Left renal cortex interstitium (tissue), 4 donors: Measurements from ENCODE around the gene TNFAIP8L3. TPM values are rescaled to one million over a fixed set of nuclear protein-coding genes. Genes with fewer than 3 reads are reported as not detected.
"Not testable (repeated sequence)": the region's sequence is repeated elsewhere in the genome, so short reads cannot be mapped to it uniquely, and the experiment has no call there.

Source experiments
- DNase-seq, 4 donors: peaks; one replicate each; pipeline ENCODE4 v3.0.0-alpha.2; 2013; ENCODE audit warnings: low read depth in 4 of 4, low spot score in 2 of 4, missing footprints in 1 of 4
- polyA plus RNA-seq, 4 donors: library from polyadenylated mRNA; unstranded; fragments of 120-200 nt; gene quantifications; one replicate each; pipeline ENCODE4 v1.2.1, GENCODE V29; 2013; ENCODE audit not compliant: insufficient read length in 4 of 4

The TNFAIP8L3 gene
- polyA plus RNA-seq, result 1 to 10 TPM; 1.4 to 2.4 (median 1.6) TPM

- DNase-seq, result no peak
Observed at GRCh38 chr15:51094606-51095569, at the start of gene TNFAIP8L3. TNFAIP8L3 (minus strand) TSS chr15:51094906; CDS start chr15:51094595, 311 bp downstream.

DNA sequence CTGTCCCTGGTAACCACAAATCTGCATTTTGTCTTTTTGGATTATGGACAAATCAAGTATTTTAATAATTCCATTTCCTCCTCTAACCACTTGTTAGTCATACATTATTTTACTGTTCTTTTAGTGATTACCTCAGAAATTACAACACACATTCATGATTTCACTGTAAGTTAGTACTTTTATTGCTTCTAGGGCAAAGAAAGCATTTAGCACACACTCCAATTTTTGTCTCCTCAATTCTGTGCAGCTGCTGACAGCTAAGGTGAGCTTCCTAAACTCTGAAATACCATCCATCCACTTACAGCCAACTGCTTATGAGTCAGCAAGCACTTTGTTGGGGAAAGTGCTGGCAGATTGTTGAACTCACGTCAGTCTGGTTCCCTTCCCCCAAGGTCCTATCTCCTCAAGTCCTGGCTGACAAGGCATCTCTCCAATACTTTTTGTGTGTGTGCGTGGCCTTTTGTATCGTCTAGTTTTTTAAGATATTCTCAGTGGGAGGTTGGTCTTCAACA lies 49.4 kb upstream of the TNFAIP8L3 start:
- DNase-seq, result no peak

DNA sequence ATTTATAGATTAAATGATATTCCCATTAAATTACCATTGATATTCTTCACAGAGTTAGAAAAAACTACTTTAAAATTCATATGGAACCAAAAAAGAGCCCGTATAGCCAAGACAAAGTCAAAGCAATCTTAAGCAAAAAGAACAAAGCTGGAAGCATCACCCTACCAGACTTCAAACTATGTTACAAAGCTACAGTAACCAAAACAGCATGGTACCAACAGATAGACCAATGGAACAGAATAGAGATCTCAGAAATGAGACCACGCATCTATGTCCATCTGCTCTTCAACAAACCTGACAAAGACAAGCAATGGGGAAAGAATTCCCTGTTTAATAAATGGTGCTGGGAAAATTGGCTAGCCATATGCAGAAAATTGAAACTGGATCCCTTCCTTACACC lies 45.6 kb upstream of the TNFAIP8L3 start:
- DNase-seq, result not testable (repeated sequence)

GRCh38 chr15:51139091-51139490 lies 44.4 kb upstream of the TNFAIP8L3 start:
- no peak for DNase-seq

- DNase-seq, result no peak
Observed at GRCh38 chr15:51137880-51138430, 43.2 kb upstream of the TNFAIP8L3 start.

DNA sequence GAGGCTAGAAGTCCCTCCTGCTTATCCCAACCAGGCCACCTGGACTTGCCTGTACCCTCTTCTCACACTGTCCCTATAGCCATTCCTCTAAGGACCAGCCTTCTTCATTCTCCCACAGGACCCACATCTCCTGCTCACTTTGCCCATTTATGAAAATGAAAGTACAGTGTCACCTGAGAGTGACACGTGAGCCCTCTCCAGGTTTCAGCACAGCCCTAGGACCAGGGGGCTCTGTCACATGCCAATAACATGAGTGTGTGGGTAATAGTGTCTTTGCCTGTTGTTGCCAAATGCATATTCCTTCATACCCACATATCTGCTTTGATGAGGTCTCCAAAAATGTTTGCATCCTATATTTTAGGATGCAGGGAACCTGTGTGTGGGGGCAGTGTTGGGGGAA lies 42.3 kb upstream of the TNFAIP8L3 start:
- DNase-seq, result no peak

- DNase-seq, result no peak
Observed at GRCh38 chr15:51135276-51135675, 40.6 kb upstream of the TNFAIP8L3 start.

DNA sequence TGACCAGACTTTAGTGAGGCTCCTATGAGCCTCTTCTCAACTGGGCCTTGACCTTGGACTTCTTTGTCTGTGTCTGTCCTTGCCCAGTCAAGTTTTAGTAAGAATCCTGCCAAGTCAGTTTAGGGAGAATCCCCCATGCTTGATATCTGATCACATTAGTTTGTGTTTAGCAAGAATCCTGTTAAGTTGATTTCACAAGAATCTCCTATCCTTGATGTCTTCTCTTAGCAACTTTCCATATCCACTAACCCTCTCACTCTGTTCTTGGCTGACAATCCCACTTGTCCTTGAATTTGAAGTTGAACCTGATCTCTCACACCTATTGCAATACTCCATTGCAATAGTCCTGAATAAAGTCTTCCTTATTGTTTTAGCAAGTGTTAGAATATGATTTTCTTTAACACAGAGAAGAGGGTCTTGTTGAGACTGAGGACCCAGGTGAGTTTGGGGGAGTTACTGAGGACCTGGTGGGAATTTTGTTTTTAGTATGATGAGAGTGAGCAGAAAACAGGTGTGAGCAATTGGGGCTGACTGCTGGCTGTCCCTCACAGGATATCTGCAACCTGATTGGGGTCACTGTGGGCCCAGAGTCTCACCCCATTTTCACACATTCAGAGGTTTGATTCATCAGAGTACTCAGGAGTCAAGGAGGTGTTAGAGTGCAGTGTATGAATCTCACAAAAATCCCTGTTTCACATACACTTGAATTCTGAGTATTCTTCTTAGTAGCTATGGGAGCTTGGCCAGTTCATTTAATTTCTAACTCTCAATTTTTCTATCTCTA lies 39.9 kb upstream of the TNFAIP8L3 start:
- DNase-seq, result no peak

GRCh38 chr15:51133140-51133765 lies 38.5 kb upstream of the TNFAIP8L3 start:
- no peak for DNase-seq

GRCh38 chr15:51132384-51133139 lies 37.9 kb upstream of the TNFAIP8L3 start:
- peak in 1 of 4 donors; percentile 4 for DNase-seq

DNA sequence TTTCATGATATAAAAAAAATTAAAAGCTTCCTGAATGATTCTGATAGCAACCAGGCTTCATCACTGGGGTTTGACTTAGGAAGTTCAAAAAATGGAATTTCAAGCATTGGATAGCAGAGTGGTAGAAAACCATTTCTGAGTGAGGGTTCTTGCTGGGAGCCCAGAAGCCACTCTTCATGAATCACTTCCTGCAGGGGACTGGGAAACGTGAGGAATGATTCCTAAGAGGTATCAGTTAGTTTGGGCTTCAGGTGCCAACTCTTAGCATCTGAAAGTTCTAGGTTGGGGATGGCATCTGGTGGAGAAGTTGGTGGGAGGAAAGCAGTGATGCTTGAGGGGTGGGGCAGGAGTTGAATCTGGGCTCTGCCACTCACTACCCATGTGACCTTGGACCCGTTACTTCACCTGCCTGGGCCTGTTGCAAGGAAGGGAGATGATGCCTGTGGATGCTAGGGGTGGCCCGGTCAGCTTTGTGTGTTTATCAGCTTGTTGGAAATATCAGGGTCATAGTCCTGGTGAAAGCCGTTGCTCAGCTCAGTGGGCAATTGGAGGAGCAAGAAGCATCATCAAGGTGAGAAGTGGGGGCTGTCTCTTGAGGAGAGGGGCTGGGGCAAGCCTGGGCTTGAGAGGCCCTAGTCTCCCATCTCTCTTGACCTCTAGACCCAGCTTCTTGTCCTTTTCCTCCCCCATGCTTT lies 37.0 kb upstream of the TNFAIP8L3 start:
- DNase-seq, result no peak

- DNase-seq, result no peak
Observed at GRCh38 chr15:51130344-51130743, 35.6 kb upstream of the TNFAIP8L3 start.

- no peak for DNase-seq
Observed at GRCh38 chr15:51129535-51130188, 35.0 kb upstream of the TNFAIP8L3 start.

DNA sequence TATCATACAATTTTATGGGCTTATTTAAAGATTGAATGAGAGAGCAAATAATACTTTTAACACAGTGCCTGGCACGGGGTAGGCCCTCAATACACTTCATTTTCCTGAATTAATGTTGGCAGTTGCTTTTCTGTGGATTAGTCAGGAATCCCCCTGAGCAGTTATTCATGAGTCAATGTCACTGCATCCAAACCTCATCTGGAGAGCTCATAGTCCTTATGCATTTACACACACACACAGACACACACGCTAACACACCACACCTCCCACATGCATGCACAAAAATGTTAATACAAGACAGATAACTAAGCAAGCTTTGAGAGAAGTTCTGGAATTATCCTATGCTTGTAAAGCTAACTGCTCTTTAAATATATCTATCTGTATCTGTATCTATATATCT lies 34.0 kb upstream of the TNFAIP8L3 start:
- DNase-seq, result no peak

- no peak for DNase-seq
Observed at GRCh38 chr15:51126842-51127241, 32.1 kb upstream of the TNFAIP8L3 start.

DNA sequence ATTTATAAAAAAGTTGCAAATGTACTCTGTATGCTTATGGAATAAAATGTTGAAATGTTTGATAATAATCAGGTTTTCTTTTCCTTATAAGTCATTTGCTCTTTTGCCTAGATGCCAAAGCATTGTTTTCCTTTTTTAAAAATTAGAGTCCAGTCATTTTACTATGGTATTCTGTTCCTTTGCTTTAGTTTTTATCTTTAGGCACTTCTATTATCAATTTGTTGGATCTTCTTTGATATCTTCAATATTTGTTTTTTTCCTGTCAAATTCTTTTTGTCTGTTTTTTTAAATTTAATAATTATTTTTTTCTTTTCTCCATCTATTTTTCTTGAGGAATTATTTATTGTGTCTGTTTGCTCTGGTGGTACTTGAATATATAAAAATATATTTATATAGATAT lies 28.3 kb upstream of the TNFAIP8L3 start:
- DNase-seq, result not testable (repeated sequence)

DNA sequence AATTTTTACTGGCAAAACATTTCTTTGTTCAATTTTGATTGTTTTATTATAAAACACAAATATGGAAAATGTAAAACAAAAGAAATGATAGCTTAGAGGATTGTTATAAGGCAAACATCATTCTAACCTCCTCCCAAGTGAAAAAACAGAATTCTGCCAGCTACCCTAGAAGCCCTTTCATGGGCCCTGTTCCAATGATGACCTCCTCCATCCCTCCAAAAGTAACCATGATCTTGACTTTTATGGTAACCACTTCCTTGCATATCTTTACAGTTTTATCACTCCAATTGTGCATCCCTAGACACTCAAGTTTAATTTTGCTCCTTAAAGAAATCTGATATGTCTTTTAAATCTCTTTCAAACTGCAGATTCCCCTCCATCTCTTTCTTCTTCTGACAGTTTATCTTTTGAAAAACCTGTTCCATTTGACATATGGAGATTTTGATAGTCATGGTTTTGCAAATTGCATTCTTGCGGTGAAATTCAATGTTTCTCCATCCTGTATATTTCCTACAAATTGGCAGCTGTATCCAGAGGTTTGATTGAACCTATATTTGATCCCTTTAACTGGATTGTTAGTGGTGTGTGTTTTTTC lies 27.0 kb upstream of the TNFAIP8L3 start:
- DNase-seq, result no peak

- DNase-seq, result no peak
Observed at GRCh38 chr15:51121118-51121517, 26.4 kb upstream of the TNFAIP8L3 start.
